ENCODE measurements around the gene ALDH1A1. TPM values are rescaled to one million over a fixed set of nuclear protein-coding genes. Genes with fewer than 3 reads are reported as not detected.

The ALDH1A1 gene
- total and polyA plus RNA-seq, 9 of the 15 experiments (the other 6 are each of a cell fraction or from before 2014, with no cell fraction given), result 1.8 to 86.3 (median 24.4) TPM

- TF ChIP-seq PBX2 (CRISPR knock-in tag; IDR thresholded peaks at IDR 0.05; ENCODE audit: low read depth) (no peak), PBX2 (tag; conservative IDR thresholded peaks at IDR 0.05; ENCODE audit: low read depth) (no peak)
These were observed 43.9 kb upstream of the ALDH1A1 start (continued) for GRCh38 chr9:72996684-72997314.

GRCh38 chr9:72996114-72996513 lies 43.3 kb upstream of the ALDH1A1 start:
- Histone ChIP-seq H4K20me1 (replicated peaks; ENCODE audit: control insufficient read depth, insufficient read depth, low read length) (no peaks in the 10 kb centered on the region), H3K9me3 (replicated peaks; ENCODE audit: control insufficient read depth, insufficient read depth, low read depth, low read length) (0 out of 2 replicates have a peak, but pooled peaks cover 4% of the 10 kb centered on the region), H3K27me3 (ENCODE audit: control insufficient read depth in 2 of 2, insufficient read depth in 2 of 2, low read length in 2 of 2) (no peaks in the 10 kb centered on the region), H3K4me1 (replicated peaks in 1 of 2; ENCODE audit: control insufficient read depth in 2 of 2, insufficient read depth in 2 of 2, low read length in 2 of 2) (peaks cover 5 to 12% of the 10 kb centered on the region in 2 experiments; a peak in 4 of 5 replicates), H3K27ac (ENCODE audit: extremely low read depth, low read depth, low read length) (no peak overlapping the region), H3K36me3 (ENCODE audit: control insufficient read depth, insufficient read depth, low read length) (no peaks in the 10 kb centered on the region), H2AFZ (ENCODE audit: low read depth, low read length) (peak overlapping the region; percentile 49; the same call in 1 of the 2 replicates), H3K4me2 (ENCODE audit: insufficient read depth, low read length) (no peak overlapping the region), H3K9ac (ENCODE audit: insufficient read depth in 1 of 2, low read depth in 2 of 2, low read length in 2 of 2) (no peak overlapping the region), H3K4me3 (no peak overlapping the region), H3K79me2 (ENCODE audit: control insufficient read depth, insufficient read depth, low read length) (no peaks in the 10 kb centered on the region), H3K9me1 (ENCODE audit: control insufficient read depth, insufficient read depth, low read length) (no peaks in the 10 kb centered on the region)
- CTCF ChIA-PET (ENCODE audit: low intra/inter-chr PET ratio), result no interaction called here
- ATAC-seq, result 0 out of 3 replicates have a peak, but pooled peaks have one; percentile 32
- POLR2A ChIA-PET, result no interaction called here
- intact Hi-C loops (cut with micrococcal nuclease) (no loop called here), in situ Hi-C loops (cut with MboI) (no loop called here)
- BruUV-seq (replicated peaks), result no TSS peak
- WGBS (ENCODE audit: insufficient coverage, low coverage, missing lambda C conversion rate), result 29% methylated on average over 2 of the region's 2 CpGs
- no peak for DNase-seq (ENCODE audit: extremely low read depth in 1 of 4, low spot score in 3 of 4)
- FAIRE-seq, result no peak
- TF ChIP-seq MCM3 (IDR thresholded peaks at IDR 0.05) (no peak), KLF16 (IDR thresholded peaks at IDR 0.05) (no peak), NONO (IDR thresholded peaks at IDR 0.05; ENCODE audit: low read depth in 2 of 2, low read length in 1 of 2) (no peak), ZFP36 (IDR thresholded peaks at IDR 0.05; ENCODE audit: low read depth, low read length, partially characterized antibody) (no peak), HDAC6 (IDR thresholded peaks at IDR 0.05; ENCODE audit: low read depth, low read length) (no peak), KAT7 (CRISPR knock-in tag; IDR thresholded peaks at IDR 0.05; ENCODE audit: borderline replicate concordance) (no peak), BMI1 (IDR thresholded peaks at IDR 0.05; ENCODE audit: low read length) (no peak), NR2F6 (CRISPR knock-in tag; IDR thresholded peaks at IDR 0.05) (no peak), SMAD2 (IDR thresholded peaks at IDR 0.05; ENCODE audit: low read depth, low read length) (no peak), ZNF280B (CRISPR knock-in tag; IDR thresholded peaks at IDR 0.05) (no peak), ATF2 (CRISPR knock-in tag; IDR thresholded peaks at IDR 0.05) (no peak), TCF7 (IDR thresholded peaks at IDR 0.05; ENCODE audit: borderline replicate concordance) (no peak)
